ENCODE results near the gene TMEM212. TPM values are rescaled to one million over a fixed set of nuclear protein-coding genes. Genes with fewer than 3 reads are reported as not detected.

TMEM212 gene
- total RNA-seq, 1 experiment from 2014 or later = not detected

- ChIA-PET POLR2A (no interaction called here), CTCF (no interaction called here)
- TF ChIP-seq CTCF (IDR thresholded peaks at IDR 0.05; ENCODE audit: insufficient read depth in 1 of 2, low read depth in 1 of 2, low read length in 1 of 2, severe bottlenecking in 1 of 2, unreplicated experiment in 1 of 2) = no peak
- Mint-ChIP-seq H3K36me3 (ENCODE audit: insufficient read depth, unreplicated experiment) (peaks cover 5% of the 10 kb centered on the region), H3K4me3 (ENCODE audit: unreplicated experiment) (no peak overlapping the region), H3K9me3 (ENCODE audit: unreplicated experiment) (no peaks in the 10 kb centered on the region), H3K4me1 (ENCODE audit: low read depth, unreplicated experiment) (peaks cover 32% of the 10 kb centered on the region), H3K27me3 (ENCODE audit: insufficient read depth, unreplicated experiment) (no peaks in the 10 kb centered on the region), H3K27ac (ENCODE audit: unreplicated experiment) (no peak overlapping the region)
- peaks cover 37% of the 10 kb centered on the region for H3K4me1 ChIP-seq
- DNase-seq = no peak
- no TSS peak for BruUV-seq (replicated peaks)
- H3K27me3 ChIP-seq (replicated peaks; ENCODE audit: control insufficient read depth, insufficient read depth, low read length) = no peaks in the 10 kb centered on the region
- H3K36me3 ChIP-seq (ENCODE audit: control insufficient read depth, insufficient read depth, low read length) = no peaks in the 10 kb centered on the region
- intact Hi-C loops (cut with micrococcal nuclease; ENCODE audit: unreplicated experiment) = no loop called here
- H3K4me3 ChIP-seq (ENCODE audit: low read depth, low read length) = no peak overlapping the region
- H3K9me3 ChIP-seq = no peaks in the 10 kb centered on the region
Observed at GRCh38 chr3:171807806-171808205, 35.3 kb upstream of the TMEM212 start.

- H3K4me1 ChIP-seq = peaks cover 37% of the 10 kb centered on the region
- H3K27me3 ChIP-seq (replicated peaks; ENCODE audit: control insufficient read depth, insufficient read depth, low read length) = no peaks in the 10 kb centered on the region
- peak overlapping the region; percentile 90 for H3K4me3 ChIP-seq (ENCODE audit: low read depth, low read length)
- ChIA-PET POLR2A (interaction anchor here (0.6 to 0.9 kb wide), 2 partner anchors 38 to 370 kb away, joined by 3 read pairs; no protein-coding TSS in a partner anchor), CTCF (no interaction called here)
- peak overlapping the region; percentile 87 for H3K4me3 Mint-ChIP-seq (ENCODE audit: unreplicated experiment)
- no peaks in the 10 kb centered on the region for H3K27me3 Mint-ChIP-seq (ENCODE audit: insufficient read depth, unreplicated experiment)
- peaks cover 5% of the 10 kb centered on the region for H3K36me3 Mint-ChIP-seq (ENCODE audit: insufficient read depth, unreplicated experiment)
- H3K9me3 ChIP-seq = no peaks in the 10 kb centered on the region
- peak overlapping the region; percentile 83 for H3K27ac Mint-ChIP-seq (ENCODE audit: unreplicated experiment)
- BruUV-seq (replicated peaks) = no TSS peak
- peaks cover 32% of the 10 kb centered on the region for H3K4me1 Mint-ChIP-seq (ENCODE audit: low read depth, unreplicated experiment)
- H3K9me3 Mint-ChIP-seq (ENCODE audit: unreplicated experiment) = no peaks in the 10 kb centered on the region
- TF ChIP-seq CTCF (IDR thresholded peaks at IDR 0.05; ENCODE audit: insufficient read depth in 1 of 2, low read depth in 1 of 2, low read length in 1 of 2, severe bottlenecking in 1 of 2, unreplicated experiment in 1 of 2) = no peak
- intact Hi-C loops (cut with micrococcal nuclease; ENCODE audit: unreplicated experiment) = no loop called here
- DNase-seq = peak in 1 of 2 experiments; percentile 60
- H3K36me3 ChIP-seq (ENCODE audit: control insufficient read depth, insufficient read depth, low read length) = no peaks in the 10 kb centered on the region
Observed at GRCh38 chr3:171809611-171809860, 33.6 kb upstream of the TMEM212 start.

- peaks cover 27% of the 10 kb centered on the region for H3K4me1 Mint-ChIP-seq (ENCODE audit: low read depth, unreplicated experiment)
Observed at GRCh38 chr3:171809861-171810628, 33.1 kb upstream of the TMEM212 start, which contains the start of gene PLD1. PLD1 (minus strand) TSS chr3:171810483; CDS start chr3:171738051, 72,432 bp downstream.

More at GRCh38 chr3:171809861-171810628, 33.1 kb upstream of the TMEM212 start, which contains the start of gene PLD1:
- H3K4me3 Mint-ChIP-seq (ENCODE audit: unreplicated experiment) = peak within 1 kb of the TSS; percentile 87
- intact Hi-C loops (cut with micrococcal nuclease; ENCODE audit: unreplicated experiment) = loop anchor here (1.0 kb wide), 1 partner anchor 680 kb away; no protein-coding TSS in a partner anchor
- H3K27me3 Mint-ChIP-seq (ENCODE audit: insufficient read depth, unreplicated experiment) = no peaks in the 10 kb centered on the region
- Histone ChIP-seq H3K4me3 (ENCODE audit: low read depth, low read length) (peak within 1 kb of the TSS; percentile 90), H3K9me3 (no peaks in the 10 kb centered on the region), H3K4me1 (peaks cover 37% of the 10 kb centered on the region), H3K36me3 (ENCODE audit: control insufficient read depth, insufficient read depth, low read length) (no peaks in the 10 kb centered on the region), H3K27me3 (replicated peaks; ENCODE audit: control insufficient read depth, insufficient read depth, low read length) (no peaks in the 10 kb centered on the region)
- peak; percentile 87 to 88 for DNase-seq
- CTCF ChIA-PET = interaction anchor here (0.6 to 1.4 kb wide), 3 partner anchors 12 to 163 kb away, joined by 3 to 5 read pairs (median 5); no protein-coding TSS in a partner anchor
- no peaks in the 10 kb centered on the region for H3K9me3 Mint-ChIP-seq (ENCODE audit: unreplicated experiment)
- H3K36me3 Mint-ChIP-seq (ENCODE audit: insufficient read depth, unreplicated experiment) = peaks cover 5% of the 10 kb centered on the region
- no TSS peak for BruUV-seq (replicated peaks)
- POLR2A ChIA-PET = interaction anchor here (0.5 to 1.0 kb wide), 9 partner anchors 19 to 1778 kb away, joined by 3 to 7 read pairs (median 3); no protein-coding TSS in a partner anchor
- peak within 1 kb of the TSS; percentile 83 for H3K27ac Mint-ChIP-seq (ENCODE audit: unreplicated experiment)
- TF ChIP-seq CTCF (IDR thresholded peaks at IDR 0.05; ENCODE audit: insufficient read depth in 1 of 2, low read depth in 1 of 2, low read length in 1 of 2, severe bottlenecking in 1 of 2, unreplicated experiment in 1 of 2) = no peak
